ENCODE results near the gene PPA1. TPM values are rescaled to one million over a fixed set of nuclear protein-coding genes. Genes with fewer than 3 reads are reported as not detected.
"Not testable (repeated sequence)": the region's sequence is repeated elsewhere in the genome, so short reads cannot be mapped to it uniquely, and the experiment has no call there.

PPA1 gene
- total RNA-seq, 2 experiments from 2014 or later: 69.0 to 69.3 TPM

GRCh38 chr10:70186571-70186970 lies 46.7 kb downstream of the PPA1 start:
- Histone ChIP-seq H3K36me3 (ENCODE audit: insufficient read depth, low read length) (no peaks in the 10 kb centered on the region), H3K4me3 (ENCODE audit: low read length) (no peak overlapping the region), H3K4me1 (ENCODE audit: insufficient read depth, low read length) (no peaks in the 10 kb centered on the region), H3K27me3 (ENCODE audit: control insufficient read depth in 1 of 2, insufficient read depth in 2 of 2, low read length in 2 of 2) (no peaks in the 10 kb centered on the region), H3K9me3 (ENCODE audit: control insufficient read depth in 1 of 2, insufficient read depth in 1 of 2, low read length in 2 of 2) (no peaks in the 10 kb centered on the region), H3K27ac (ENCODE audit: low read depth in 1 of 2, low read length in 2 of 2) (no peak overlapping the region)
- POLR2A ChIA-PET: no interaction called here
- Mint-ChIP-seq H3K4me1 (ENCODE audit: low read depth) (no peaks in the 10 kb centered on the region), H3K27ac (no peak overlapping the region), H3K9me3 (no peaks in the 10 kb centered on the region), H3K4me3 (no peak overlapping the region), H3K36me3 (ENCODE audit: low read depth) (no peaks in the 10 kb centered on the region), H3K27me3 (no peaks in the 10 kb centered on the region)
- no peak for TF ChIP-seq CTCF (IDR thresholded peaks at IDR 0.05)
- DNase-seq (no peak), ATAC-seq (ENCODE audit: poor library complexity) (no peak)
- CTCF ChIA-PET: no interaction called here
- intact Hi-C loops (cut with DNase I, micrococcal nuclease): no loop called here

- no peak for TF ChIP-seq CTCF (IDR thresholded peaks at IDR 0.05)
- intact Hi-C loops (cut with DNase I, micrococcal nuclease): no loop called here
- ChIA-PET CTCF (no interaction called here), POLR2A (no interaction called here)
- Mint-ChIP-seq H3K27me3 (peaks cover 2% of the 10 kb centered on the region), H3K4me3 (no peak overlapping the region), H3K4me1 (ENCODE audit: low read depth) (no peaks in the 10 kb centered on the region), H3K9me3 (no peaks in the 10 kb centered on the region), H3K27ac (no peak overlapping the region), H3K36me3 (ENCODE audit: low read depth) (no peaks in the 10 kb centered on the region)
- Histone ChIP-seq H3K36me3 (ENCODE audit: insufficient read depth, low read length) (no peaks in the 10 kb centered on the region), H3K27me3 (ENCODE audit: control insufficient read depth in 1 of 2, insufficient read depth in 2 of 2, low read length in 2 of 2) (no peaks in the 10 kb centered on the region), H3K9me3 (ENCODE audit: control insufficient read depth in 1 of 2, insufficient read depth in 1 of 2, low read length in 2 of 2) (no peaks in the 10 kb centered on the region), H3K4me3 (ENCODE audit: low read length) (no peak overlapping the region), H3K4me1 (ENCODE audit: insufficient read depth, low read length) (no peaks in the 10 kb centered on the region), H3K27ac (ENCODE audit: low read depth in 1 of 2, low read length in 2 of 2) (no peak overlapping the region)
- DNase-seq: no peak
- no peak for ATAC-seq (ENCODE audit: poor library complexity)
Observed at GRCh38 chr10:70186090-70186489, 47.1 kb downstream of the PPA1 start.

- Histone ChIP-seq H3K4me3 (ENCODE audit: low read length) (no peak overlapping the region), H3K36me3 (ENCODE audit: insufficient read depth, low read length) (no peaks in the 10 kb centered on the region), H3K9me3 (ENCODE audit: control insufficient read depth in 1 of 2, insufficient read depth in 1 of 2, low read length in 2 of 2) (no peaks in the 10 kb centered on the region), H3K4me1 (ENCODE audit: insufficient read depth, low read length) (no peaks in the 10 kb centered on the region), H3K27me3 (ENCODE audit: control insufficient read depth in 1 of 2, insufficient read depth in 2 of 2, low read length in 2 of 2) (peaks cover 0 to 3% of the 10 kb centered on the region in 2 experiments), H3K27ac (ENCODE audit: low read depth in 1 of 2, low read length in 2 of 2) (no peak overlapping the region)
- Mint-ChIP-seq H3K27ac (no peak overlapping the region), H3K27me3 (peaks cover 9% of the 10 kb centered on the region), H3K9me3 (no peaks in the 10 kb centered on the region), H3K4me3 (no peak overlapping the region), H3K36me3 (ENCODE audit: low read depth) (no peaks in the 10 kb centered on the region), H3K4me1 (ENCODE audit: low read depth) (no peaks in the 10 kb centered on the region)
- ATAC-seq (ENCODE audit: poor library complexity) (no peak), DNase-seq (no peak)
- no peak for TF ChIP-seq CTCF (IDR thresholded peaks at IDR 0.05)
- intact Hi-C loops (cut with DNase I, micrococcal nuclease): no loop called here
- CTCF ChIA-PET: no interaction called here
- POLR2A ChIA-PET: no interaction called here
Observed at GRCh38 chr10:70183304-70183703, 49.9 kb downstream of the PPA1 start.

GRCh38 chr10:70179209-70179608 lies 54.0 kb downstream of the PPA1 start:
- ATAC-seq (ENCODE audit: poor library complexity); H3K4me1 Mint-ChIP-seq (ENCODE audit: low read depth); H3K27me3 ChIP-seq (ENCODE audit: control insufficient read depth in 1 of 2, insufficient read depth in 2 of 2, low read length in 2 of 2); H3K36me3 ChIP-seq (ENCODE audit: insufficient read depth, low read length); H3K27ac Mint-ChIP-seq; CTCF ChIA-PET; H3K27ac ChIP-seq (ENCODE audit: low read depth in 1 of 2, low read length in 2 of 2); H3K9me3 ChIP-seq (ENCODE audit: control insufficient read depth in 1 of 2, insufficient read depth in 1 of 2, low read length in 2 of 2); H3K4me3 ChIP-seq (ENCODE audit: low read length); H3K9me3 Mint-ChIP-seq; H3K36me3 Mint-ChIP-seq (ENCODE audit: low read depth); intact Hi-C loops (cut with DNase I, micrococcal nuclease); H3K4me3 Mint-ChIP-seq; H3K4me1 ChIP-seq (ENCODE audit: insufficient read depth, low read length); DNase-seq: not testable (repeated sequence)
- H3K27me3 Mint-ChIP-seq: peaks cover 10% of the 10 kb centered on the region
- POLR2A ChIA-PET: interaction anchor here (0.7 kb wide), 1 partner anchor 10 kb away, joined by 3 read pairs; no protein-coding TSS in a partner anchor
